PFSK-1 (cell line): ENCODE results near the gene NRL.

Experiments used
- REST ChIP-seq, 2 experiments: IDR thresholded peaks; 2 replicates each; pipeline versions ENCODE4 v1.6.1 to v1.8.0; 2011 to 2012; ENCODE audit warnings: low read depth in 2 of 2, low read length in 2 of 2, control low read depth in 1 of 2, inconsistent platforms in 1 of 2, mild to moderate bottlenecking in 1 of 2, moderate library complexity in 1 of 2; ENCODE audit not compliant: insufficient read depth in 1 of 2
- SIN3A ChIP-seq: IDR thresholded peaks from 2 replicates; pipeline ENCODE4 v1.6.1; 2012; ENCODE audit warnings: mild to moderate bottlenecking, low read length, moderate library complexity, borderline replicate concordance; ENCODE audit not compliant: insufficient read depth

- TF ChIP-seq REST (IDR thresholded peaks at IDR 0.05; ENCODE audit: insufficient read depth in 1 of 2, low read depth in 2 of 2, low read length in 2 of 2) (no peak), SIN3A (no peak)
Measured at GRCh38 chr14:24113379-24113800, 1.4 kb downstream of the NRL start.
